Karpas-422 (cell line): Measurements from ENCODE around the gene SNX1. TPM values are rescaled to one million over a fixed set of nuclear protein-coding genes. Genes with fewer than 3 reads are reported as not detected.
A peak's percentile ranks its signal among the peaks of the same experiment; 100 is the strongest.

ENCODE experiments used
- DNase-seq: peaks from one replicate; pipeline ENCODE4 v3.0.0-alpha.2; 2015
- H2AFZ ChIP-seq: fragments of 200-600 bp; sonication (generic); 2 replicates; pipeline ENCODE4 v1.6.1; 2014; ENCODE audit warnings: antibody characterized with exemption, low read length, mixed read lengths
- H3K27ac ChIP-seq: fragments of 200-600 bp; sonication (generic); 2 replicates; pipeline ENCODE4 v1.5.1; 2014; ENCODE audit warnings: mild to moderate bottlenecking, low read length, moderate library complexity
- H3K27me3 ChIP-seq: fragments of 200-600 bp; sonication (generic); 2 replicates; pipeline ENCODE4 v1.6.1; 2014; ENCODE audit warnings: low read length, mixed read lengths
- H3K36me3 ChIP-seq: fragments of 200-600 bp; sonication (generic); 2 replicates; pipeline ENCODE4 v1.6.1; 2014; ENCODE audit warnings: low read length, mixed read lengths; ENCODE audit not compliant: insufficient read depth
- H3K4me1 ChIP-seq: fragments of 200-600 bp; sonication (generic); 2 replicates; pipeline ENCODE4 v1.6.1; 2014; ENCODE audit warnings: mild to moderate bottlenecking, low read length, mixed read lengths
- H3K4me2 ChIP-seq: fragments of 200-600 bp; sonication (generic); 2 replicates; pipeline ENCODE4 v1.6.1; 2014; ENCODE audit warnings: low read length, low read depth, mild to moderate bottlenecking; ENCODE audit not compliant: poor library complexity, severe bottlenecking
- H3K4me3 ChIP-seq: fragments of 200-600 bp; sonication (generic); 2 replicates; pipeline ENCODE4 v1.5.1; 2014; ENCODE audit warnings: mild to moderate bottlenecking, antibody characterized with exemption, low read length, mixed read lengths
- H3K79me2 ChIP-seq: fragments of 200-600 bp; sonication (generic); 2 replicates; pipeline ENCODE4 v1.6.1; 2014; ENCODE audit warnings: mild to moderate bottlenecking, low read length, mixed read lengths
- H3K9ac ChIP-seq: fragments of 200-600 bp; sonication (generic); 2 replicates; pipeline ENCODE4 v1.6.0; 2014; ENCODE audit warnings: low read length
- H3K9me2 ChIP-seq: fragments of 200-600 bp; sonication (generic), shearing (Covaris generic); replicated peaks from 2 replicates; pipeline ENCODE4 v1.6.0; 2014; ENCODE audit warnings: mild to moderate bottlenecking, low read length, moderate library complexity; ENCODE audit not compliant: insufficient read depth
- H3K9me3 ChIP-seq: fragments of 300-700, 200-600 bp; sonication (generic); 2 replicates; pipeline ENCODE4 v1.6.1; 2014; ENCODE audit warnings: low read length, mixed read lengths
- H4K20me1 ChIP-seq: fragments of 200-600 bp; sonication (generic); 2 replicates; pipeline ENCODE4 v1.6.1; 2014; ENCODE audit warnings: mild to moderate bottlenecking, antibody characterized with exemption, low read length, low read depth; ENCODE audit not compliant: insufficient read depth
- total RNA-seq: library from RNA; depleted of rRNA; stranded (reverse); fragments of >200 nt; shearing (Covaris generic); gene quantifications from 2 replicates; pipeline ENCODE4 v1.2.3, GENCODE V29; 2014; ENCODE audit warnings: low replicate concordance

SNX1 gene
- total RNA-seq, 1 experiment from 2014 or later, result 52.0 TPM

- Histone ChIP-seq H4K20me1 (no peaks in the 10 kb centered on the region; the same call in 1 of the 2 replicates), H3K4me1 (peaks cover 29% of the 10 kb centered on the region), H3K36me3 (no peaks in the 10 kb centered on the region; the same call in 1 of the 2 replicates), H3K27me3 (no peaks in the 10 kb centered on the region), H3K9me2 (no peaks in the 10 kb centered on the region), H3K79me2 (peaks cover 7% of the 10 kb centered on the region; the same call in 1 of the 2 replicates), H3K9ac (no peak overlapping the region), H3K9me3 (no peaks in the 10 kb centered on the region), H3K4me3 (no peak overlapping the region), H3K4me2 (no peak overlapping the region), H2AFZ (no peak overlapping the region), H3K27ac (no peak overlapping the region)
- DNase-seq, result no peak
Observed at GRCh38 chr15:64148581-64148980, 52.8 kb downstream of the SNX1 start.

- no peaks in the 10 kb centered on the region for H3K9me2 ChIP-seq
- no peak overlapping the region for H2AFZ ChIP-seq
- no peak overlapping the region for H3K4me3 ChIP-seq
- DNase-seq, result peak; percentile 71
- H3K27ac ChIP-seq, result peak overlapping the region; percentile 63
- H3K9ac ChIP-seq, result peak overlapping the region; percentile 25; the same call in 1 of the 2 replicates
- peak overlapping the region; percentile 22 for H3K4me2 ChIP-seq
- H3K4me1 ChIP-seq, result peaks cover 38% of the 10 kb centered on the region
- H3K79me2 ChIP-seq, result peaks cover 7% of the 10 kb centered on the region; the same call in 1 of the 2 replicates
- peaks cover 2% of the 10 kb centered on the region; the same call in 1 of the 2 replicates for H3K36me3 ChIP-seq
- peaks cover 5% of the 10 kb centered on the region; the same call in 1 of the 2 replicates for H4K20me1 ChIP-seq
- no peaks in the 10 kb centered on the region for H3K27me3 ChIP-seq
- H3K9me3 ChIP-seq, result no peaks in the 10 kb centered on the region
Observed at GRCh38 chr15:64149424-64149823, 53.6 kb downstream of the SNX1 start.

- peaks cover 5% of the 10 kb centered on the region; the same call in 1 of the 2 replicates for H4K20me1 ChIP-seq
- H3K9ac ChIP-seq, result peak overlapping the region; percentile 25
- H3K4me2 ChIP-seq, result peak overlapping the region; percentile 22
- no peak overlapping the region for H3K4me3 ChIP-seq
- no peaks in the 10 kb centered on the region for H3K27me3 ChIP-seq
- no peaks in the 10 kb centered on the region for H3K9me3 ChIP-seq
- no peak overlapping the region for H2AFZ ChIP-seq
- peaks cover 39% of the 10 kb centered on the region for H3K4me1 ChIP-seq
- peak overlapping the region; percentile 63 for H3K27ac ChIP-seq
- DNase-seq, result peak; percentile 50
- H3K9me2 ChIP-seq, result no peaks in the 10 kb centered on the region
- peaks cover 7% of the 10 kb centered on the region; the same call in 1 of the 2 replicates for H3K79me2 ChIP-seq
- H3K36me3 ChIP-seq, result peaks cover 3% of the 10 kb centered on the region; the same call in 1 of the 2 replicates
Observed at GRCh38 chr15:64149893-64150578, 54.3 kb downstream of the SNX1 start.

- peak within 1 kb of the TSS; percentile 88 for H3K4me2 ChIP-seq
- H4K20me1 ChIP-seq, result peaks cover 11% of the 10 kb centered on the region; the same call in 1 of the 2 replicates
- peak within 1 kb of the TSS; percentile 91 for H3K4me3 ChIP-seq
- DNase-seq, result peak; percentile 81
- H2AFZ ChIP-seq, result peak within 1 kb of the TSS; percentile 72; the same call in 1 of the 2 replicates
- H3K36me3 ChIP-seq, result peaks cover 14% of the 10 kb centered on the region; the same call in 1 of the 2 replicates
- peaks cover 40% of the 10 kb centered on the region for H3K4me1 ChIP-seq
- H3K27ac ChIP-seq, result peak within 1 kb of the TSS; percentile 97
- H3K9me3 ChIP-seq, result no peaks in the 10 kb centered on the region
- no peaks in the 10 kb centered on the region for H3K9me2 ChIP-seq
- H3K9ac ChIP-seq, result peak within 1 kb of the TSS; percentile 93
- H3K27me3 ChIP-seq, result no peaks in the 10 kb centered on the region
- peaks cover 7% of the 10 kb centered on the region; the same call in 1 of the 2 replicates for H3K79me2 ChIP-seq
Observed at GRCh38 chr15:64151727-64152506, 56.1 kb downstream of the SNX1 start, which contains the start of gene SNX22. TSS of gene SNX22 (plus strand) at chr15:64151731. CDS start at chr15:64151776, 45 bp downstream.

GRCh38 chr15:64152507-64153387 is 57.0 kb downstream of the SNX1 start:
- Histone ChIP-seq H3K9me3 (no peaks in the 10 kb centered on the region), H4K20me1 (peaks cover 11% of the 10 kb centered on the region; the same call in 1 of the 2 replicates), H3K9ac (peak overlapping the region; percentile 93), H3K79me2 (peaks cover 7% of the 10 kb centered on the region; the same call in 1 of the 2 replicates), H3K9me2 (no peaks in the 10 kb centered on the region), H3K27ac (peak overlapping the region; percentile 97), H3K36me3 (peaks cover 17% of the 10 kb centered on the region; the same call in 1 of the 2 replicates), H3K4me1 (peaks cover 49% of the 10 kb centered on the region), H3K4me3 (peak overlapping the region; percentile 91), H2AFZ (peak overlapping the region; percentile 37; the same call in 1 of the 2 replicates), H3K27me3 (no peaks in the 10 kb centered on the region), H3K4me2 (peak overlapping the region; percentile 88)
- peak; percentile 90 for DNase-seq

- H4K20me1 ChIP-seq, result peaks cover 13% of the 10 kb centered on the region; the same call in 1 of the 2 replicates
- peak overlapping the region; percentile 88 for H3K4me2 ChIP-seq
- peak overlapping the region; percentile 97 for H3K27ac ChIP-seq
- H3K4me3 ChIP-seq, result peak overlapping the region; percentile 91
- no peak overlapping the region for H2AFZ ChIP-seq
- H3K36me3 ChIP-seq, result peaks cover 20% of the 10 kb centered on the region; the same call in 1 of the 2 replicates
- H3K79me2 ChIP-seq, result peaks cover 7% of the 10 kb centered on the region
- H3K9me3 ChIP-seq, result no peaks in the 10 kb centered on the region
- H3K9ac ChIP-seq, result peak overlapping the region; percentile 93
- peak; percentile 98 for DNase-seq
- no peaks in the 10 kb centered on the region for H3K27me3 ChIP-seq
- no peaks in the 10 kb centered on the region for H3K9me2 ChIP-seq
- peaks cover 58% of the 10 kb centered on the region for H3K4me1 ChIP-seq
Observed at GRCh38 chr15:64153480-64154367, 57.9 kb downstream of the SNX1 start.
